GM18511 (cell line): ENCODE results near the gene RPS6KB2.
"Not testable (repeated sequence)": the region's sequence is repeated elsewhere in the genome, so short reads cannot be mapped to it uniquely, and the experiment has no call there.

ENCODE experiments used
- ATAC-seq: cut with Tn5 transposase; IDR thresholded peaks from one replicate; pipeline ENCODE4 v1.9.1; 2021; ENCODE audit warnings: mild to moderate bottlenecking, moderate library complexity; ENCODE audit not compliant: unreplicated experiment

RPS6KB2 gene

GRCh38 chr11:67427364-67427859 is 882 bp upstream of the RPS6KB2 start:
- not testable (repeated sequence) for ATAC-seq

GRCh38 chr11:67429038-67429668 is 859 bp downstream of the RPS6KB2 start:
- no peak for ATAC-seq

GRCh38 chr11:67429722-67430121 is 1.4 kb downstream of the RPS6KB2 start:
- no peak for ATAC-seq

GRCh38 chr11:67431346-67432249 is 3.3 kb downstream of the RPS6KB2 start:
- no peak for ATAC-seq

GRCh38 chr11:67432655-67433349 is 4.5 kb downstream of the RPS6KB2 start:
- no peak for ATAC-seq

- ATAC-seq = no peak
These were observed 5.5 kb downstream of the RPS6KB2 start for GRCh38 chr11:67433536-67434394.

- no peak for ATAC-seq
These were observed 6.1 kb downstream of the RPS6KB2 start for GRCh38 chr11:67434395-67434881.

- ATAC-seq = no peak
These were observed 6.9 kb downstream of the RPS6KB2 start for GRCh38 chr11:67435031-67435726.

- ATAC-seq = no peak
These were observed 7.6 kb downstream of the RPS6KB2 start for GRCh38 chr11:67435727-67436458.

- no peak for ATAC-seq
These were observed 8.3 kb downstream of the RPS6KB2 start for GRCh38 chr11:67436459-67437081.

- no peak for ATAC-seq
These were observed 9.0 kb downstream of the RPS6KB2 start, which contains the start of gene PTPRCAP for GRCh38 chr11:67437082-67437808. PTPRCAP (minus strand) TSS chr11:67437682; CDS start chr11:67437619, 63 bp downstream.

GRCh38 chr11:67437809-67438157 is 9.5 kb downstream of the RPS6KB2 start:
- no peak for ATAC-seq

GRCh38 chr11:67438158-67438902 is 10.0 kb downstream of the RPS6KB2 start:
- ATAC-seq = no peak

GRCh38 chr11:67439321-67440228 is 11.3 kb downstream of the RPS6KB2 start:
- no peak for ATAC-seq

GRCh38 chr11:67440229-67441097 is 12.2 kb downstream of the RPS6KB2 start:
- no peak for ATAC-seq
